VCaP (cell line): ENCODE results near the gene FCRLB.
"Not testable (repeated sequence)": the region's sequence is repeated elsewhere in the genome, so short reads cannot be mapped to it uniquely, and the experiment has no call there.

Experiments
- H3K27ac ChIP-seq: fragments of 450-650 bp; 2 replicates; pipeline ENCODE4 v1.5.1; 2017
- CTCF ChIP-seq: fragments of 450-650 bp; conservative IDR thresholded peaks from 2 replicates; pipeline ENCODE4 v1.5.1; 2017; ENCODE audit warnings: mild to moderate bottlenecking, moderate library complexity

Gene FCRLB

GRCh38 chr1:161688946-161689345 is 32.4 kb upstream of the FCRLB start:
- no peak overlapping the region for H3K27ac ChIP-seq
- no peak for TF ChIP-seq CTCF

- no peak overlapping the region for H3K27ac ChIP-seq
- no peak for TF ChIP-seq CTCF
Observed at GRCh38 chr1:161691846-161692245, 29.5 kb upstream of the FCRLB start.

- H3K27ac ChIP-seq: not testable (repeated sequence)
Observed at GRCh38 chr1:161693020-161693712, 28.2 kb upstream of the FCRLB start.

- H3K27ac ChIP-seq: not testable (repeated sequence)
Observed at GRCh38 chr1:161698302-161698701, 23.0 kb upstream of the FCRLB start.

- TF ChIP-seq CTCF: no peak
- H3K27ac ChIP-seq: 0 out of 2 replicates have a peak overlapping the region, but pooled peaks have one; percentile 5
Observed at GRCh38 chr1:161702250-161702649, 19.1 kb upstream of the FCRLB start.

GRCh38 chr1:161705537-161705936 is 15.8 kb upstream of the FCRLB start:
- no peak for TF ChIP-seq CTCF
- no peak overlapping the region for H3K27ac ChIP-seq

- no peak overlapping the region for H3K27ac ChIP-seq
- no peak for TF ChIP-seq CTCF
Observed at GRCh38 chr1:161706113-161706481, 15.2 kb upstream of the FCRLB start.

- no peak for TF ChIP-seq CTCF
- H3K27ac ChIP-seq: no peak within 1 kb of the TSS
Observed at GRCh38 chr1:161706482-161707347, 14.6 kb upstream of the FCRLB start, which contains the start of gene FCRLA. Gene FCRLA (plus strand): TSS chr1:161707229. CDS start chr1:161707265, 36 bp downstream.
